Sigmoid colon (tissue), 3 donors: ENCODE data around the gene THRB.

Experiments used
- POLR2A ChIP-seq, 2 donors: fragments of 450-650 bp; IDR thresholded peaks; one replicate each; pipeline ENCODE4 v1.6.1; 2016; ENCODE audit warnings: antibody characterized with exemption in 2 of 2, mild to moderate bottlenecking in 2 of 2, moderate library complexity in 2 of 2
- TF ChIP-seq, protein P1 (sequence below), 4 experiments: fragments of 450-650 bp in 3 of 4; fragments of 200-600 bp in 1 of 4; IDR thresholded peaks; one replicate each; pipeline ENCODE4 v1.5.1; 2016 to 2019; ENCODE audit warnings: antibody characterized with exemption in 4 of 4, mild to moderate bottlenecking in 3 of 4, moderate library complexity in 2 of 4

DNA sequence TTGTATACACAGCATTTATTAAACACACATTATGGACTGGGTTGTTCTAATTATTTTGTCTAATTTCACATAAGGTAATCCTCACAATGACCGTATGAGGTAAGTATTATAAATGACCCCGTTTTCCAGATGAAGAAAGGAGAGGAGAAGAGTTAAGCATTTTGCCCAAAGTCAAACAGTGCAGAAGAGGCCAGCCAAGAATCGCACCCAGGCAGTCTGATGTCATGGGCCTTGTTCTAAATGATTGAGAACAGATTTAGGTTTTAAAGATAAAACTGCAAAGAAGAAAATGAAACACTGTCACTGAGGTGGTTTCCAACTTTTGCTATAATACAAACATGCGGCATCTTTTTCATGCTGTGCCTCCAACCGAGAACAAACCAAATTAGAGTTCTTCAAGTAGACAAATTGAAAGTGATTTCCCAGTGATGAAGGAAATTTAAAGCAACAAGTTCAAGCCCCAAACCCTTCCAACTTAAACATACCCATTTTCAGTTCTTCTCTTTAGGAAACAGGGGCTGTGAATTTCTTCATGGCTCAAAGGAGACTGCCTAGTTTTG is 155.3 kb downstream of the THRB start:
- TF ChIP-seq, protein P1, sequence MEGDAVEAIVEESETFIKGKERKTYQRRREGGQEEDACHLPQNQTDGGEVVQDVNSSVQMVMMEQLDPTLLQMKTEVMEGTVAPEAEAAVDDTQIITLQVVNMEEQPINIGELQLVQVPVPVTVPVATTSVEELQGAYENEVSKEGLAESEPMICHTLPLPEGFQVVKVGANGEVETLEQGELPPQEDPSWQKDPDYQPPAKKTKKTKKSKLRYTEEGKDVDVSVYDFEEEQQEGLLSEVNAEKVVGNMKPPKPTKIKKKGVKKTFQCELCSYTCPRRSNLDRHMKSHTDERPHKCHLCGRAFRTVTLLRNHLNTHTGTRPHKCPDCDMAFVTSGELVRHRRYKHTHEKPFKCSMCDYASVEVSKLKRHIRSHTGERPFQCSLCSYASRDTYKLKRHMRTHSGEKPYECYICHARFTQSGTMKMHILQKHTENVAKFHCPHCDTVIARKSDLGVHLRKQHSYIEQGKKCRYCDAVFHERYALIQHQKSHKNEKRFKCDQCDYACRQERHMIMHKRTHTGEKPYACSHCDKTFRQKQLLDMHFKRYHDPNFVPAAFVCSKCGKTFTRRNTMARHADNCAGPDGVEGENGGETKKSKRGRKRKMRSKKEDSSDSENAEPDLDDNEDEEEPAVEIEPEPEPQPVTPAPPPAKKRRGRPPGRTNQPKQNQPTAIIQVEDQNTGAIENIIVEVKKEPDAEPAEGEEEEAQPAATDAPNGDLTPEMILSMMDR (IDR thresholded peaks at IDR 0.05): no peak
- TF ChIP-seq POLR2A (IDR thresholded peaks at IDR 0.05): no peak
